ENCODE measurements around the gene TRIM32.

DNA sequence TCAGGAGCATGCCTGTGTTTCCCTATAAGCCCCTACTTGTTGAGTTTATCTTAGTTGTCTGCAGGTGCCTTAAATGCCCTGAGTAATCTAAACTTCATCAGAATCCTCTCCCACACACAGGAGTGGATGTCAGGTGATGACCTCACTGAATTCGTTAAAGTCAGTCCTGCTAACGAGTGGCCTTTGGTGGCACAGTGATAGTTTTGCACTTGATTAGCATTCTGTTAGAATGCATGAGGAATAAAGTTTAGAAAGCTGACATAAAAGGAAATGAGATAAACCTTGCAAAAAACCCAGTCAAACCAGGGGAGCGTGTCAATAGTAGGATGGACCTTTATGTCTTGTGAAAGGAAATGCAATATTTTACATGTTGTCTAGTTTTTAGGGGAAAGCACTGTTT is 4.5 kb downstream of the TRIM32 start:
- TF ChIP-seq, protein P1, sequence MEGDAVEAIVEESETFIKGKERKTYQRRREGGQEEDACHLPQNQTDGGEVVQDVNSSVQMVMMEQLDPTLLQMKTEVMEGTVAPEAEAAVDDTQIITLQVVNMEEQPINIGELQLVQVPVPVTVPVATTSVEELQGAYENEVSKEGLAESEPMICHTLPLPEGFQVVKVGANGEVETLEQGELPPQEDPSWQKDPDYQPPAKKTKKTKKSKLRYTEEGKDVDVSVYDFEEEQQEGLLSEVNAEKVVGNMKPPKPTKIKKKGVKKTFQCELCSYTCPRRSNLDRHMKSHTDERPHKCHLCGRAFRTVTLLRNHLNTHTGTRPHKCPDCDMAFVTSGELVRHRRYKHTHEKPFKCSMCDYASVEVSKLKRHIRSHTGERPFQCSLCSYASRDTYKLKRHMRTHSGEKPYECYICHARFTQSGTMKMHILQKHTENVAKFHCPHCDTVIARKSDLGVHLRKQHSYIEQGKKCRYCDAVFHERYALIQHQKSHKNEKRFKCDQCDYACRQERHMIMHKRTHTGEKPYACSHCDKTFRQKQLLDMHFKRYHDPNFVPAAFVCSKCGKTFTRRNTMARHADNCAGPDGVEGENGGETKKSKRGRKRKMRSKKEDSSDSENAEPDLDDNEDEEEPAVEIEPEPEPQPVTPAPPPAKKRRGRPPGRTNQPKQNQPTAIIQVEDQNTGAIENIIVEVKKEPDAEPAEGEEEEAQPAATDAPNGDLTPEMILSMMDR (conservative IDR thresholded peaks at IDR 0.05; ENCODE audit: low read length): no peak
- TF ChIP-seq EZH2phosphoT487 (IDR thresholded peaks at IDR 0.05; ENCODE audit: borderline replicate concordance, low read depth, low read length): no peak
